Fibroblast of mammary gland (primary cell): ENCODE measurements around the gene KDM1A.

Experiments
- DNase-seq: peaks from one replicate; pipeline ENCODE4 v3.0.0-alpha.2; 2010; ENCODE audit warnings: low read depth
- H3K4me3 ChIP-seq: 2 replicates; pipeline ENCODE4 v1.5.1; 2011; ENCODE audit warnings: low read depth, mild to moderate bottlenecking, low read length, moderate library complexity; ENCODE audit not compliant: control insufficient read depth
- CTCF ChIP-seq: conservative IDR thresholded peaks from 2 replicates; pipeline ENCODE4 v1.5.1; 2011; ENCODE audit warnings: low read depth, low read length, inconsistent platforms; ENCODE audit not compliant: control insufficient read depth, insufficient read depth

Gene KDM1A

GRCh38 chr1:23051290-23051909 is 32.1 kb downstream of the KDM1A start:
- no peak for TF ChIP-seq CTCF
- DNase-seq = no peak
- no peak overlapping the region for H3K4me3 ChIP-seq

- no peak overlapping the region for H3K4me3 ChIP-seq
- no peak for TF ChIP-seq CTCF
- peak; percentile 14 for DNase-seq
Measured at GRCh38 chr1:23057301-23057700, 38.0 kb downstream of the KDM1A start.

GRCh38 chr1:23062271-23062670 is 43.0 kb downstream of the KDM1A start:
- no peak overlapping the region for H3K4me3 ChIP-seq
- DNase-seq = peak; percentile 54
- no peak for TF ChIP-seq CTCF

- H3K4me3 ChIP-seq = no peak overlapping the region
- no peak for DNase-seq
- TF ChIP-seq CTCF = no peak
Measured at GRCh38 chr1:23065385-23065784, 46.1 kb downstream of the KDM1A start.

GRCh38 chr1:23066075-23066474 is 46.8 kb downstream of the KDM1A start:
- no peak for DNase-seq
- TF ChIP-seq CTCF = no peak
- H3K4me3 ChIP-seq = no peak overlapping the region

- no peak overlapping the region for H3K4me3 ChIP-seq
- no peak for TF ChIP-seq CTCF
- no peak for DNase-seq
Measured at GRCh38 chr1:23069149-23069548, 49.9 kb downstream of the KDM1A start.

GRCh38 chr1:23069675-23070074 is 50.4 kb downstream of the KDM1A start:
- TF ChIP-seq CTCF = no peak
- DNase-seq = no peak

More at GRCh38 chr1:23069675-23070074, 50.4 kb downstream of the KDM1A start:
- H3K4me3 ChIP-seq = no peak overlapping the region
